Stomach (tissue), 9 donors: ENCODE data around the gene TYW5. TPM values are rescaled to one million over a fixed set of nuclear protein-coding genes. Genes with fewer than 3 reads are reported as not detected.

ENCODE experiments used
- DNase-seq, 2 donors: peaks; one replicate each; pipeline versions ENCODE4 v3.0.0 to v3.0.0-alpha.2; 2013 to 2019
- H3K27ac ChIP-seq, 5 donors: fragments of 200-600 bp in 4 of 5; sonication (generic) in 4 of 5; one replicate each; pipeline ENCODE4 v1.5.1; 2013 to 2019; ENCODE audit warnings: mild to moderate bottlenecking in 1 of 5, moderate library complexity in 1 of 5
- H3K27me3 ChIP-seq, 3 donors: fragments of 200-600 bp; sonication (generic); one replicate each; pipeline ENCODE4 v1.5.1; 2017 to 2019; ENCODE audit warnings: mixed run types in 1 of 3
- H3K36me3 ChIP-seq, 4 donors: fragments of 200-600 bp; sonication (generic); 1 replicate in 3 of 4; 2 replicates in 1 of 4; pipeline ENCODE4 v1.5.1; 2016 to 2019
- H3K4me1 ChIP-seq, 4 donors: fragments of 200-600 bp; sonication (generic); one replicate each; pipeline ENCODE4 v1.5.1; 2016 to 2019
- H3K4me3 ChIP-seq, 4 donors: fragments of 200-600 bp; sonication (generic) in 3 of 4; one replicate each; pipeline ENCODE4 v1.5.1; 2016 to 2019; ENCODE audit warnings: mild to moderate bottlenecking in 1 of 4
- H3K9me3 ChIP-seq, 4 donors: fragments of 200-600 bp; sonication (generic); one replicate each; pipeline ENCODE4 v1.5.1; 2016 to 2019
- CTCF ChIP-seq, 7 experiments: fragments of 450-650 bp in 4 of 7; fragments of 200-600 bp in 3 of 7; sonication (generic) in 3 of 7; IDR thresholded peaks; one replicate each; pipeline ENCODE4 v1.5.1; 2016 to 2019; ENCODE audit warnings: antibody characterized with exemption in 7 of 7, control low read depth in 2 of 7, mild to moderate bottlenecking in 1 of 7
- EP300 ChIP-seq: sonication (generic); formaldehyde crosslinking; IDR thresholded peaks from one replicate; pipeline ENCODE4 v1.6.1; 2017; ENCODE audit warnings: antibody characterized with exemption
- POLR2A ChIP-seq, 4 donors: fragments of 450-650 bp; IDR thresholded peaks; one replicate each; pipeline ENCODE4 v1.6.1; 2016; ENCODE audit warnings: antibody characterized with exemption in 4 of 4, control low read depth in 2 of 4, mild to moderate bottlenecking in 1 of 4, moderate library complexity in 1 of 4
- POLR2AphosphoS5 ChIP-seq, 3 donors: sonication (generic); formaldehyde crosslinking; IDR thresholded peaks; one replicate each; pipeline ENCODE4 v1.6.1; 2016; ENCODE audit warnings: antibody characterized with exemption in 3 of 3
- WGBS, 5 donors: extraction: QIAGEN DNeasy Blood & Tissue Kit in 3 of 5; methylation state at CpG; one replicate each; pipeline versions ENCODE4 v1.1.5 to v1.1.7; 2013 to 2018; 5-methylcytosine and 5-hydroxymethylcytosine counted together
- intact Hi-C: fragments of 100-400 bp; cut with DNase I; formaldehyde crosslinking; loops from one replicate; pipeline ENCODE4 v1.15.1; 2023; ENCODE audit warnings: low total_unique reads
- polyA plus RNA-seq, 3 donors: library from polyadenylated mRNA; stranded (reverse); fragments of 200-250 nt; gene quantifications; one replicate each; pipeline ENCODE4 v1.2.3, GENCODE V29; 2013
- total RNA-seq, 5 donors: library from RNA; depleted of rRNA; stranded (reverse); fragments of >200 nt; gene quantifications; one replicate each; pipeline versions ENCODE4 v1.1.0 to v1.2.3, GENCODE V29; 2014 to 2016
- donor health status: healthy with polysubstance abuse.
- donor health status: Bipolar disorder and iron deficiency.
- donor health status: healthy.

The TYW5 gene
- total and polyA plus RNA-seq, 8 donors, result 1.2 to 25.3 (median 3.8) TPM

GRCh38 chr2:199991691-199992090 lies 36.4 kb upstream of the TYW5 start:
- DNase-seq, result no peak
- no peak overlapping the region for H3K27ac ChIP-seq
- intact Hi-C loops, result no loop called here
- no peaks in the 10 kb centered on the region for H3K27me3 ChIP-seq
- TF ChIP-seq CTCF (IDR thresholded peaks at IDR 0.05) (no peak), POLR2AphosphoS5 (IDR thresholded peaks at IDR 0.05) (no peak), EP300 (no peak), POLR2A (IDR thresholded peaks at IDR 0.05) (no peak)
- no peaks in the 10 kb centered on the region for H3K36me3 ChIP-seq
- no peaks in the 10 kb centered on the region for H3K9me3 ChIP-seq
- H3K4me3 ChIP-seq, result no peak overlapping the region
- H3K4me1 ChIP-seq, result peaks cover 0 to 6% (median 0%) of the 10 kb centered on the region in 4 donors
- WGBS, 5 donors, result 94 to 98% (median 95%) methylated on average over 2 of the region's 2 CpGs

- Histone ChIP-seq H3K27ac (no peak overlapping the region), H3K4me3 (no peak overlapping the region), H3K27me3 (no peaks in the 10 kb centered on the region), H3K4me1 (peaks cover 0 to 6% (median 0%) of the 10 kb centered on the region in 4 donors), H3K36me3 (no peaks in the 10 kb centered on the region), H3K9me3 (no peaks in the 10 kb centered on the region)
- WGBS, 5 donors, result 83 to 98% (median 95%) methylated on average over 5 of the region's 5 CpGs
- intact Hi-C loops, result no loop called here
- no peak for TF ChIP-seq POLR2A (IDR thresholded peaks at IDR 0.05)
- no peak for TF ChIP-seq EP300
- no peak for TF ChIP-seq POLR2AphosphoS5 (IDR thresholded peaks at IDR 0.05)
- DNase-seq, result no peak
Observed at GRCh38 chr2:199989822-199990221, 34.5 kb upstream of the TYW5 start.

GRCh38 chr2:199988151-199988550 lies 32.9 kb upstream of the TYW5 start:
- intact Hi-C loops, result no loop called here
- peak in 1 of 2 donors; percentile 59 for DNase-seq
- H3K27me3 ChIP-seq, result no peaks in the 10 kb centered on the region
- TF ChIP-seq POLR2AphosphoS5 (IDR thresholded peaks at IDR 0.05) (no peak), EP300 (no peak), CTCF (IDR thresholded peaks at IDR 0.05) (no peak), POLR2A (IDR thresholded peaks at IDR 0.05) (no peak)
- H3K4me3 ChIP-seq, result no peak overlapping the region
- no peak overlapping the region for H3K27ac ChIP-seq
- no peaks in the 10 kb centered on the region for H3K9me3 ChIP-seq
- H3K36me3 ChIP-seq, result no peaks in the 10 kb centered on the region
- peaks cover 0 to 6% (median 0%) of the 10 kb centered on the region in 4 donors for H3K4me1 ChIP-seq
- WGBS, 5 donors, result 31 to 48% (median 37%) methylated on average over 7 of the region's 7 CpGs

GRCh38 chr2:199987586-199987985 lies 32.3 kb upstream of the TYW5 start:
- intact Hi-C loops, result no loop called here
- WGBS, 5 donors, result 29 to 58% (median 37%) methylated on average over 2 of the region's 2 CpGs
- no peak for DNase-seq
- no peak overlapping the region for H3K4me3 ChIP-seq
- no peak for TF ChIP-seq CTCF (IDR thresholded peaks at IDR 0.05)
- no peak for TF ChIP-seq EP300
- no peak for TF ChIP-seq POLR2A (IDR thresholded peaks at IDR 0.05)
- no peak for TF ChIP-seq POLR2AphosphoS5 (IDR thresholded peaks at IDR 0.05)
- peaks cover 0 to 6% (median 0%) of the 10 kb centered on the region in 4 donors for H3K4me1 ChIP-seq
- no peaks in the 10 kb centered on the region for H3K36me3 ChIP-seq
- no peak overlapping the region for H3K27ac ChIP-seq
- no peaks in the 10 kb centered on the region for H3K27me3 ChIP-seq
- H3K9me3 ChIP-seq, result no peaks in the 10 kb centered on the region

- 61 to 71% (median 69%) methylated on average over 6 of the region's 6 CpGs for WGBS, 5 donors
- H3K4me3 ChIP-seq, result no peak overlapping the region
- TF ChIP-seq EP300 (no peak), POLR2A (IDR thresholded peaks at IDR 0.05) (no peak), CTCF (IDR thresholded peaks at IDR 0.05) (peak in 3 of 7 experiments; percentile 38 to 48 (median 43)), POLR2AphosphoS5 (IDR thresholded peaks at IDR 0.05) (no peak)
- DNase-seq, result peak; percentile 69 to 89
- no peak overlapping the region for H3K27ac ChIP-seq
- no peaks in the 10 kb centered on the region for H3K27me3 ChIP-seq
- no peaks in the 10 kb centered on the region for H3K9me3 ChIP-seq
- H3K36me3 ChIP-seq, result no peaks in the 10 kb centered on the region
- intact Hi-C loops, result no loop called here
- H3K4me1 ChIP-seq, result peaks cover 0 to 6% (median 0%) of the 10 kb centered on the region in 4 donors
Observed at GRCh38 chr2:199985625-199986207, 30.4 kb upstream of the TYW5 start.
